ENCODE measurements around the gene SMTN. TPM values are rescaled to one million over a fixed set of nuclear protein-coding genes. Genes with fewer than 3 reads are reported as not detected.

Gene SMTN
- total RNA-seq, 1 donor from 2014 or later: 13.3 TPM

- TF ChIP-seq, protein P1, sequence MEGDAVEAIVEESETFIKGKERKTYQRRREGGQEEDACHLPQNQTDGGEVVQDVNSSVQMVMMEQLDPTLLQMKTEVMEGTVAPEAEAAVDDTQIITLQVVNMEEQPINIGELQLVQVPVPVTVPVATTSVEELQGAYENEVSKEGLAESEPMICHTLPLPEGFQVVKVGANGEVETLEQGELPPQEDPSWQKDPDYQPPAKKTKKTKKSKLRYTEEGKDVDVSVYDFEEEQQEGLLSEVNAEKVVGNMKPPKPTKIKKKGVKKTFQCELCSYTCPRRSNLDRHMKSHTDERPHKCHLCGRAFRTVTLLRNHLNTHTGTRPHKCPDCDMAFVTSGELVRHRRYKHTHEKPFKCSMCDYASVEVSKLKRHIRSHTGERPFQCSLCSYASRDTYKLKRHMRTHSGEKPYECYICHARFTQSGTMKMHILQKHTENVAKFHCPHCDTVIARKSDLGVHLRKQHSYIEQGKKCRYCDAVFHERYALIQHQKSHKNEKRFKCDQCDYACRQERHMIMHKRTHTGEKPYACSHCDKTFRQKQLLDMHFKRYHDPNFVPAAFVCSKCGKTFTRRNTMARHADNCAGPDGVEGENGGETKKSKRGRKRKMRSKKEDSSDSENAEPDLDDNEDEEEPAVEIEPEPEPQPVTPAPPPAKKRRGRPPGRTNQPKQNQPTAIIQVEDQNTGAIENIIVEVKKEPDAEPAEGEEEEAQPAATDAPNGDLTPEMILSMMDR (IDR thresholded peaks at IDR 0.05; ENCODE audit: partially characterized antibody, unreplicated experiment): no peak
- peaks cover 2% of the 10 kb centered on the region for H3K4me1 Mint-ChIP-seq (ENCODE audit: low read depth, unreplicated experiment)
- H3K4me3 Mint-ChIP-seq (ENCODE audit: unreplicated experiment): no peak overlapping the region
- peaks cover 4% of the 10 kb centered on the region for H3K27me3 Mint-ChIP-seq (ENCODE audit: unreplicated experiment)
- H3K9me3 Mint-ChIP-seq (ENCODE audit: unreplicated experiment): peaks cover 2% of the 10 kb centered on the region
- no peak overlapping the region for H3K27ac Mint-ChIP-seq (ENCODE audit: unreplicated experiment)
- H3K36me3 Mint-ChIP-seq (ENCODE audit: unreplicated experiment): peaks cover 5% of the 10 kb centered on the region
- no peak for DNase-seq
Observed at GRCh38 chr22:31136711-31137110, 55.6 kb downstream of the SMTN start.

GRCh38 chr22:31137721-31138120 lies 56.6 kb downstream of the SMTN start:
- Mint-ChIP-seq H3K36me3 (ENCODE audit: unreplicated experiment) (peaks cover 5% of the 10 kb centered on the region), H3K27me3 (ENCODE audit: unreplicated experiment) (peaks cover 4% of the 10 kb centered on the region), H3K4me1 (ENCODE audit: low read depth, unreplicated experiment) (peaks cover 2% of the 10 kb centered on the region), H3K27ac (ENCODE audit: unreplicated experiment) (no peak overlapping the region), H3K4me3 (ENCODE audit: unreplicated experiment) (no peak overlapping the region), H3K9me3 (ENCODE audit: unreplicated experiment) (no peaks in the 10 kb centered on the region)
- TF ChIP-seq, protein P1 (IDR thresholded peaks at IDR 0.05; ENCODE audit: partially characterized antibody, unreplicated experiment): no peak
- DNase-seq: no peak

- Mint-ChIP-seq H3K4me1 (ENCODE audit: low read depth, unreplicated experiment) (peaks cover 2% of the 10 kb centered on the region), H3K9me3 (ENCODE audit: unreplicated experiment) (no peaks in the 10 kb centered on the region), H3K4me3 (ENCODE audit: unreplicated experiment) (no peak overlapping the region), H3K27me3 (ENCODE audit: unreplicated experiment) (peaks cover 4% of the 10 kb centered on the region), H3K36me3 (ENCODE audit: unreplicated experiment) (peaks cover 5% of the 10 kb centered on the region), H3K27ac (ENCODE audit: unreplicated experiment) (no peak overlapping the region)
- TF ChIP-seq, protein P1 (IDR thresholded peaks at IDR 0.05; ENCODE audit: partially characterized antibody, unreplicated experiment): no peak
- DNase-seq: no peak
Observed at GRCh38 chr22:31138126-31138525, 57.0 kb downstream of the SMTN start.

DNA sequence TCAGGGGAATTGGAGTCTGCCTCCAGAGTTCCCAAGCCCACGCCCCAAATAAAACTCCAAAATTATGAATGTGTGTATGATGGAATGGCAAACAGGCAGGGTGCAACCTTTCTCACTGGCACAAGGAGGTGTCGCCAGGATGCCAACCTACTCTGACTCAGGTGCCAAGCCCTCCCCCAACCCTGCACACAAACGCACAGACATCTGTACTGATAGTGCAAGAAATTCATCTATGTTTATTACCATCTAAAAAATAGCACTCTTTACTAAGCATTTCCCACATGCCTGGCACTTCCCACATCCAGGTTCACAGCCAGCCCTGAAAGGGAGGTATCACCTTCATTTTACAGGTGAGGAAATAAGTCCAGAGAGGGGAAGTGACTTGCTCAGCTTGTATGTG lies 57.9 kb downstream of the SMTN start:
- DNase-seq: no peak

More for the DNA sequence above, 57.9 kb downstream of the SMTN start:
- H3K27ac Mint-ChIP-seq (ENCODE audit: unreplicated experiment): no peak overlapping the region
- peaks cover 5% of the 10 kb centered on the region for H3K36me3 Mint-ChIP-seq (ENCODE audit: unreplicated experiment)
- peaks cover 2% of the 10 kb centered on the region for H3K4me1 Mint-ChIP-seq (ENCODE audit: low read depth, unreplicated experiment)
- H3K9me3 Mint-ChIP-seq (ENCODE audit: unreplicated experiment): no peaks in the 10 kb centered on the region
- TF ChIP-seq, protein P1 (IDR thresholded peaks at IDR 0.05; ENCODE audit: partially characterized antibody, unreplicated experiment): no peak
- no peak overlapping the region for H3K4me3 Mint-ChIP-seq (ENCODE audit: unreplicated experiment)
- H3K27me3 Mint-ChIP-seq (ENCODE audit: unreplicated experiment): peaks cover 4% of the 10 kb centered on the region

Measured in glutamatergic neuron (in vitro differentiated cells).